GM19328 (cell line): ENCODE results near the gene SENP8.

ENCODE experiments used
- ATAC-seq: cut with Tn5 transposase; IDR thresholded peaks from one replicate; pipeline ENCODE4 v1.9.1; 2021; ENCODE audit warnings: mild to moderate bottlenecking, moderate library complexity; ENCODE audit not compliant: unreplicated experiment

Gene SENP8

DNA sequence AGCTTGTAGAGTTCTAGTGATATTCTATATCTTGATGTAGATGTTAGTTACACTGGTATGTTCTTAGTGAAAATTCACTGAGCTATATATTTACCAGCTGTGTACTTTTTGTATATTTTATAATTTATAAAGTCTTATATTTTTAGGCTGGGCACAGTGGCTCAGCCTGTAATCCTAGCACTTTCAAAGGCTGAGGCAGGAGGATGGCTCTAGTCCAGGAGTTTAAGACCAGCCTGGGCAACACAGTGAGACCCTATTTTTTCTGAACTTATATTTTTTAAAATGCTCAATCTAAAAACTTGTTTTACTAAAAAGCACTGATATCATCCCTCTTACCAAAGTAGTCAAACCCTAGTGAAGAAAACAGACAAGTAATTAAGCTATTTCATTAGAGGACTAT lies 5.4 kb upstream of the SENP8 start:
- ATAC-seq = no peak

DNA sequence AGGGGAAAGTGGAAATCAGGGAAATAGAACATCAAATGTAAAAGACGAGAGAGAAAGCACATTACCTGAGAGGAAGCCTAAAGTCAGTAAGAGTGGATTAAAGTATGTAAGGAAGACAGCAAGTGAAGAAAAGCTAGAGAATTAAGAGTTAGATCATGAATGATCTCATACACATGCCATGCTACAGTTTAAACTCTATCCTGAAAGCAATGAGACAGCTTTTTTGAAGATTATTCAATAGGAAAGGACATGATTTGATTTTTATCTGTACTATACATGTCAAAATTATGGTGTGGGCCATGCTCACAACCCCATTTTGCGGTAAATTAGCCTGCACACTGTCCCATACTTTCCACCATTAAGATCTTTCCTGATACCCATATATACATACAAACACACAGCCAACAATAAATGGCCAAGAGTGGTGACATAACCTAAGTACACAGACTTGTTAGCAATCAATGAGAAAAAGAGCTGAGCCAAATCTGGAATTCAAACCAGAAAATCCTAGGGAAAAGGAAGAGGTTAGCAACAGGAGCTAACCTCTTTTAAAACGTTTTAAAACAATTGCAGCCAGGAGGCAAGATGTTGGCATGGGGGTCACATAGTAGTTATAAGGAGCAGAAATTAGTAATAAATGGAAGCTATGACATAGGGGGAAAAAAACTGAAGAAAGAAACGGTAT lies 4.7 kb upstream of the SENP8 start:
- no peak for ATAC-seq

DNA sequence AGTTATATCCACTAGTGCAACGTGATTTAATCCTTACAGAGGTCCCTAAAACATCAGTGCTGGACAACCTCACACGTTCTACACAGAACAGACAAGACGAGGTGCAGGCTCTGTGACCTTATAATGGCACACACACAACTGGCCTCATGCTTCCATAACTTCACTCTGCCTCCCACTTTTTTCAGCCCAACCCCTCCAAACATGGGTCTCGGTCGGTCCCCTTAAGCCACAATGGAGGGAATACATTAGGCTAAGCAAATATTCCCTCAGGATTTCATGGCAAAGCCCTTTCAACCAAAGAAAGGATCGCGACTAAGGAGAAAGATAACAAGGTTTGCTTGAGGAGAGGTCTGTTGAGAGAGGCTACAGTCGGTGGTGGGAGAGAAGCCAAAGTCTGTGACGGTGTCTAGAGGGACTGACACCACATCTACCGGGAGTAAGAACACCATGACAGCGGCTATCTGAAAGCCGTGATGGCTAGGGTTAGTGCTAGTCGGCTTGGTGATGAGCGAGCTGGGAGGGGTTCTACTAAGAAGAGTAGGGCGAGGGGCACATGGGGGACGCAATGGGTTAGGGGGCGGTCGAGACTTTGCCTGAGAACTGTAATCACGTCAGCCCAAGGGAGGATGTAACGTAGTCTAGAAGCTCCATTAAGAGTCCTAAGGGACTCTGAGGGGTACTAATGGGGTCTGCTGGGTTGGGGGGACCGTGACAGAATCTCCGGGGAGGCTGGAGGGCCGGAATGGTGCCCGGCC lies 1.3 kb upstream of the SENP8 start:
- no peak for ATAC-seq

DNA sequence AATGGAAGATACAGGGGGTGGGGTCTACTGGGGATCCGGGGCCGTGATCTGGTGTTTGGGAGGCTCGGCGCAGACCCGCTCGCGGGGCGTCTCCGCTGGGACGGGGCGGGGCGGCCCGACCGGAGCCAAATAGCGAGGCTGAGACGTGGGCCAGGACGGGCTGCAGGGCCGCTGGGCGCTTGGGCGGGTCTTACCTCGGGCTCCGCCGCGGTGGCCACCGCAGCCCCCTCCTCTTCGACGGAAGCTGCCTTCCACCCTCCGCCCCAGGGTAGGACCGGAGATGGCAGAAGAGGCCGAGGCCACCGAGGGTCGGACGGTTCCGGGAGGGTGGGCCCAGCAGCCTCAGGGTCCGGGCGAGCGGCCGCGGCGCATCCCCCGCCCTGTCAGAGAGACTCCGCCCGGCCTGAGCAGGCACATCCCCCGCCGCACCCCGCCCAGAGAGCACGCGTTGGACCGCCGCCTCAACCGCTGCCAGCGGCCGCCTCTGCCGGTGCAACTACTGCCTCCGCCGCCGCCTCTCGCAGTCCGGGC lies 652 bp upstream of the SENP8 start:
- peak; percentile 61 for ATAC-seq

DNA sequence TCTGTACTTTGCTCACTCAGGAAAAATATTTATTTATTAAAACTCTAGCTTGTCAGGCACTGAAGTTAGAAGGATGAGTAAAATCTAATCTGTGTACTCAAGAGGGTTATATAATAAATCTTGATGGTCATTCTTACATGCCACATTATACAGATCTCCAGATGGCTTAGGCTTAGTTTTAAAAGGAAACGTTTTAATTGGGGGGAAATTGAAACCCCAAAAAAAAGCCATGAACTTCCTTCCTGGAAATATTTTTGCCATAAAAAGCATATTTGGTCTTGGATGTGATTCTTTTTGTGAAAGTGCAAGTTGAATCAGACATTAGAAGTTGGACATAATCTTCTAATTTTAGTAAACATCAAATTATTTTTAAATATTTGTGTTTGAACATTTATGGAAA lies 6.0 kb downstream of the SENP8 start:
- ATAC-seq = no peak

DNA sequence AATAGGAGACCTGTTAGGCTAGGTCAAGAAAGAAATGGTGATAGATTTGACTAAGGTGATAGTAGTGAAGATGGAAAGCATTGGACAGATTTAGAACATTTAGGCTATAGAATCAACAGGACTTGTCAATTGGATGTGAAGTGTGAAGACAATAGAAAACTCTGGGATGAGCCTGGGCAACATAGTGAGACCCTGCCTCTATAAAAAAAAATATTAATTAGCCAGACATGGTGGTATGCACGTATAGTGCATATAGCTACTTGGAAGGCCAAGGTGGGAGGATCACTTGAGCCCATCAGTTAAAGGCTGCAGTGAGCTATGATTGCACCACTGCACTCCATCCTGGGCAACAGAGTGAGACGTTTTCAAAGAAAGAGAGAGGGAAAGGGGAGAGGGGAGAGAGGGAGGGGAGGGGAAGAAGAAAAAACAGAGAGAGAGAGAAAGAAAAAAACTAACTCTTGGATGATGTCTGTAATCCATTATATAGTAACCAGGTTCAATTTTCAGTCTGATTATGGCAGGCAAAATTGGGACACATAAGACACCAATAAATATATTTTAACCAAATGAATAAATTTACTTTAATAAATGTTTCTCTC lies 9.6 kb downstream of the SENP8 start:
- ATAC-seq = no peak

- no peak for ATAC-seq
These were observed 10.2 kb downstream of the SENP8 start for GRCh38 chr15:72128359-72128758.

DNA sequence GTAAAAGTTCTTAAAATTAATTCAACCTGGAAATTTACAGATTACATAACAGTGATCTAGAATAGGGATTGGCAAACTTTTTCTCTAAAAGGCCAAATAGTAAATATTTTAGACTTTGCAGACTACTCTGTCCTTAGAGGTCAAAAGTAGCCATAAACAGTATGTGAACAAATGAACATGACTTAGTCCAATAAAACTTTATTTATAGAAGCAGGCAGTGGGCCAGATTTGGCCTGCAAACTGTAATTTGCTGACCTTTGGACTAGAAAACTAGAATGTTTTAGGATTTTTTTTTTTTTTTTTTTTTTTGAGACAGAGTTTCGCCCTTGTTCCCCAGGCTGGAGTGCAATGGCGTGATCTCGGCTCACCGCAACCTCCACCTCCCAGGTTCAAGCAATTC lies 12.1 kb downstream of the SENP8 start:
- ATAC-seq = no peak

DNA sequence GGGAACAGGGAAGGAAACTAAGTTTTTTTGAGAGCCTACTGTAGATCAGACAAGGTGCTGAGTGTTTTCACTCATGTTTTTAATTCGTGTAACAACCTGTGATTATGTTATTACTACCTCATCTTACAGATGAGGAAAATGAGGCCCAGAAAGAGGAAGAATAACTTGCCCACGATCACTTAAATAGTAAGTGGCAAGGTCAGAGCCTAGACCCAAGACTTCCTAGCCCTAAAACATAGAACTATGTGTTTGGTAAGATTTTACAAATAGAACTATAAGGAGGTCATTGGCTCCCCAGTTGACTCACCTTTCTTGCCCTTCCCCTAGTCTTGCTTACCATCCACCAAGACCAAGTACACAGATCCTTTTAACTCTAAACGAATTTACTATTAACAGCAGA lies 13.7 kb downstream of the SENP8 start:
- no peak for ATAC-seq

DNA sequence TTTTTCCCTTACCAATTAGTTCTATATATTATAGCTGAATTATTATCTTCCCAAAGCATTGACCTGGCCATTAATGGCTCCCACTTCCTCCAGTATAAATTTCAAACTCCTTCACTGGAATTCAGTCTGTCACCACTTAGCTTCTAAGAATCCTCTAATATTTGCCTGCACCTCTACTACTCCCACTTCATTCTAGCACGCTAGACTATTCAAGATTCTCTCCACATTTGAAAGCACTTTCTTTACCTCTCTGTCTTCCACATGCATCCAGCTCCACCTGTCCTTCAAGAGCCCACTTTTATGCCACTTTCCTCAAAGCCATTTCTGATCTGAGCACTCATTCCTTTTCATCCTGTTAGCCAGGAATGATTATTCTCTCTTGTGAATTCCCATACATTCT lies 15.0 kb downstream of the SENP8 start:
- no peak for ATAC-seq

DNA sequence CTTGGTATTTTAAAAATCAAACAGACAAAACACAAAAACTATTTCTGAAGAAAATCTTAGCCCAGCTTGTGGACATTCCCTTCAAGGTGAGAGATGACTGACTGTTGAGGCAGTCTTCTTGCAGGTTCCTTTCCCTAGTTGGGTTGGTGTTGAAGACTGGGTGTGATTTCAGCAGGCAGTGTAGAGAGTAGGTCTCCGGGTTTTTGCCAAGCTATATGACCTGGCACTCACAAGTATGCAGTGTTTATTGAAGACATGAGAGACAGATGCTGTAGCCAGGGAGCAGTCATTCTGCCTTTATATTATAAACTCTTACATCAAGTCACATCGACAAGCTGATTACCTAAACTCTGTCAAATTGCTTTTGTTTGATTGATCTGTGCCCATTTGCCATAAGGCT lies 17.5 kb downstream of the SENP8 start:
- ATAC-seq = no peak

DNA sequence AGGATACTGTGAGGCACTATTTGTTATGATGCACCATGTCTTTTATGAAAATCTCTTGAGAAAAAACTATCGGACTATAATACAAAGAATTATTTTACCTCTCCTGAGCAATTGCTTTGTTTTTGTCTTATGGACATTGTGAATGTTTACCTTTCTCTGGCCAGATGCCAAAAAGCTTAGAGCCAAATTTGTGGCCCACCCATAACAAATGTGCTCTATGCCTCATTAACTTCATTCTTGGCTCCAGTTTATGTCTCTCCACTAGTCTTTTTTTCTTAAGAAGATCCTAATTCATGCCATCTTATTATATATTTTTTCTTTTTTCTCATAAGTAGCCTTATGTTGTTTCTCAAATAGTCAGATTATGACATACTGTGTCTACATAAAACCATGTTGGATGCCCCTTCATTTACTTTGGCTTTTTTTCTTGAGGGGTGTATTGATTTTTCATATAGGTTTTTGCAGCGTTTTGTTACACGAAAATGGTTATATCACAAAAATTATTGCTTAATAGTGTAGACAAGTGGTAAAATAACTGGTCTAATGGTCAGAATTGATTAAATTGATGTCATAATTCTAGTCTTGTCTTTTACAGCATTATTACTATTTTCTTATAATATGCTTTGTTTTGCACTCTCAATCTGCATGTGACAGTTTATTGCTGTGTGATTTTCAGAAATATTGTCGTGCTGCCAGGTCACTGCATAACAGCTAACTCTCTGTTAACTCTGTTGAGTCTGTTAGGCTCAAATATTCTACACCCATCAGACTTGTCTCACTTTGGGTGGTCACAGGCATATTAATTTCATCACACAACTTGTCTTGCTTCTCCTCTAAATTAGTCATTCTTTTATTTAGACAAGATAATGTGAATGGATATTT lies 18.2 kb downstream of the SENP8 start:
- no peak for ATAC-seq

- ATAC-seq = no peak
These were observed 21.5 kb downstream of the SENP8 start for GRCh38 chr15:72139667-72140066.

- no peak for ATAC-seq
These were observed 21.9 kb downstream of the SENP8 start for GRCh38 chr15:72140088-72140487.

DNA sequence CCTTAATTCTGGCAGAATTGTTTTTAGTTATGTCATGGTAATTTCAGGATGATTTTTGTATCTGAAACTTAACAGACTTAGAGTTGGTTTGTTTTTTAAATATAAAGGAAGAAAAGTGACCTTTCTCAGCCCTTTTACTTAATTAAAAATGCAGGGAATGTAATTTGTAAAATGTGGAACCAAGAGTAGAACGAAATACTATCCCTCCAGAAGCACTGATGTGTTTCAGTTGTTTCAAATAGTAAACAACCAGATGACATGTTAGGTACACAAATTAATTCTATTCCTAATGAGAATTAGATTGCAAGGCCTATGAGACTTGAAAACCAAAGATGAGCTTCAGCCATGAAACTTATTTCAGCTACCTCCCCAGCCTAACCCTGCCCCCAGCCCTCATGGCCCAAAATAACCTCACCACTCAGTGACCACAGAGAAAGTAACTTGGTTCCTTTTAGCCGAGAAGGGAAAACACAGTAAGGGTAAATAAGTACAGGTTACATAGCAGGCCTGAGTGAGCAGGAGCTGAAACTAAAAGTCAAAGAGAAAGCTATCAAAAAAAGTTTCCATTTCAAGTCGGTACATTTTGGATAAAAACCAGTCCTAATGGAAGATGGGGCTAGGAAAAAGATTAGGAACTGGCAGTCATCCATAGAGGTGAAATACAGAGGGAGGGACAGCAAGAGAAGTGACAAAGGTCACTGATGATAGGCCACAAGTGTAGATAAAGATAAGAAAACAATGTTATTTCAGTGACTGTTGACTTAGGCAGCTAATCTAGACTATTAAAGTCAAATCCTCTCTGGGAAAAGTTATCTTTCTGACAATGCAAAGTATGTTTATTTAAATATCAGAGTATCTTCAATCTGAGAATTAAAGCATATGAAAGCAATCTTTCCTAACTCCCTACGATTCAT lies 23.2 kb downstream of the SENP8 start:
- peak; percentile 100 for ATAC-seq

GRCh38 chr15:72146221-72146620 lies 28.0 kb downstream of the SENP8 start:
- no peak for ATAC-seq

GRCh38 chr15:72146934-72147333 lies 28.7 kb downstream of the SENP8 start:
- ATAC-seq = no peak

GRCh38 chr15:72147418-72147817 lies 29.2 kb downstream of the SENP8 start:
- ATAC-seq = no peak

GRCh38 chr15:72153269-72154000 lies 35.2 kb downstream of the SENP8 start:
- ATAC-seq = no peak
